Right cardiac atrium (tissue), 5 donors: ENCODE measurements around the gene BRD3OS. TPM values are rescaled to one million over a fixed set of nuclear protein-coding genes. Genes with fewer than 3 reads are reported as not detected.

Experiments used
- ATAC-seq, 2 donors: fragments of 200-7000 bp; cut with Tn5 transposase; one replicate each; pipeline versions ENCODE4 v1.8.0 to v1.9.1; 2020; ENCODE audit warnings: moderate library complexity in 2 of 2, mild to moderate bottlenecking in 1 of 2
- DNase-seq, 3 donors: peaks; one replicate each; pipeline ENCODE4 v3.0.0-alpha.2; 2020
- H3K27ac ChIP-seq: one replicate; pipeline ENCODE4 v1.5.1; 2013; ENCODE audit warnings: mild to moderate bottlenecking, low read length, control low read depth, moderate library complexity
- H3K27me3 ChIP-seq: one replicate; pipeline ENCODE4 v1.6.1; 2013; ENCODE audit not compliant: control insufficient read depth, insufficient read depth
- H3K4me1 ChIP-seq: one replicate; pipeline ENCODE4 v1.6.1; 2013; ENCODE audit warnings: low read length; ENCODE audit not compliant: control insufficient read depth, insufficient read depth
- H3K4me3 ChIP-seq: one replicate; pipeline ENCODE4 v1.5.1; 2013; ENCODE audit warnings: low read length, control low read depth
- H3K9me3 ChIP-seq: one replicate; pipeline ENCODE4 v1.6.1; 2013; ENCODE audit warnings: low read length; ENCODE audit not compliant: control insufficient read depth
- WGBS: extraction: QIAGEN DNeasy Blood & Tissue Kit; methylation state at CpG from one replicate; pipeline ENCODE4 v1.1.7; 2013; 5-methylcytosine and 5-hydroxymethylcytosine counted together
- intact Hi-C, 4 donors: fragments of 100-400 bp; cut with DNase I; formaldehyde crosslinking; loops; one replicate each; pipeline versions ENCODE4 v1.11.0 to v1.14.0; 2022 to 2023
- polyA plus RNA-seq: library from polyadenylated mRNA; stranded (reverse); fragments of 200-250 nt; gene quantifications from one replicate; pipeline ENCODE4 v1.2.3, GENCODE V29; 2013
- total RNA-seq, 4 donors: library from RNA; stranded (reverse); fragmentation: NEBNext Ultra II Directional; extraction: Animal tissue kit (Norgen Biotek cat#: 25700); gene quantifications; one replicate each; pipeline ENCODE4 v1.2.1, GENCODE V29; 2021
- donor health status: healthy with polysubstance abuse.
- donor health status: DM: no; HTN: yes; CAD: no.
- donor health status: DM: no; HTN: no; CAD: no.
- donor health status: DM: no; HTN: yes; CAD: no; lungs with severe emphysema.
- donor health status: DM: yes; HTN: yes; CAD: no.

The BRD3OS gene
- total and polyA plus RNA-seq, 5 donors, result 4.7 to 12.1 (median 10.8) TPM

- H3K4me1 ChIP-seq, result no peaks in the 10 kb centered on the region
- ATAC-seq, result no peak
- H3K9me3 ChIP-seq, result no peaks in the 10 kb centered on the region
- no peak for DNase-seq
- 55% methylated on average over 24 of the region's 24 CpGs for WGBS
- intact Hi-C loops, result no loop called here
- H3K27ac ChIP-seq, result no peak overlapping the region
- no peaks in the 10 kb centered on the region for H3K27me3 ChIP-seq
- no peak overlapping the region for H3K4me3 ChIP-seq
Measured at GRCh38 chr9:133996531-133997520, 28.5 kb upstream of the BRD3OS start.

GRCh38 chr9:133997584-133997983, 27.7 kb upstream of the BRD3OS start:
- no peak overlapping the region for H3K4me3 ChIP-seq
- no peaks in the 10 kb centered on the region for H3K27me3 ChIP-seq
- WGBS, result 86% methylated on average over 2 of the region's 2 CpGs
- intact Hi-C loops, result no loop called here
- H3K4me1 ChIP-seq, result no peaks in the 10 kb centered on the region
- DNase-seq (no peak), ATAC-seq (no peak)
- H3K27ac ChIP-seq, result no peak overlapping the region
- H3K9me3 ChIP-seq, result no peaks in the 10 kb centered on the region

- no peaks in the 10 kb centered on the region for H3K4me1 ChIP-seq
- DNase-seq, result no peak
- H3K9me3 ChIP-seq, result no peaks in the 10 kb centered on the region
- intact Hi-C loops, result no loop called here
- H3K27me3 ChIP-seq, result no peaks in the 10 kb centered on the region
- ATAC-seq, result no peak
- H3K27ac ChIP-seq, result no peak overlapping the region
- no peak overlapping the region for H3K4me3 ChIP-seq
- 98% methylated on average over 1 of the region's 1 CpG for WGBS
Measured at GRCh38 chr9:133998915-133999595, 26.2 kb upstream of the BRD3OS start.

- DNase-seq (no peak), ATAC-seq (no peak)
- intact Hi-C loops, result no loop called here
- Histone ChIP-seq H3K9me3 (no peaks in the 10 kb centered on the region), H3K4me3 (no peak overlapping the region), H3K4me1 (no peaks in the 10 kb centered on the region), H3K27me3 (no peaks in the 10 kb centered on the region), H3K27ac (no peak overlapping the region)
- WGBS, result 61% methylated on average over 6 of the region's 6 CpGs
Measured at GRCh38 chr9:133999851-134000265, 25.4 kb upstream of the BRD3OS start.

GRCh38 chr9:134002796-134003195, 22.5 kb upstream of the BRD3OS start:
- Histone ChIP-seq H3K27ac (no peak overlapping the region), H3K27me3 (no peaks in the 10 kb centered on the region), H3K9me3 (no peaks in the 10 kb centered on the region), H3K4me3 (no peak overlapping the region), H3K4me1 (no peaks in the 10 kb centered on the region)
- DNase-seq (no peak), ATAC-seq (no peak)
- 89% methylated on average over 2 of the region's 2 CpGs for WGBS
- intact Hi-C loops, result no loop called here

GRCh38 chr9:134003237-134003636, 22.0 kb upstream of the BRD3OS start:
- H3K9me3 ChIP-seq, result no peaks in the 10 kb centered on the region
- H3K27ac ChIP-seq, result no peak overlapping the region
- no peaks in the 10 kb centered on the region for H3K4me1 ChIP-seq
- intact Hi-C loops, result no loop called here
- WGBS, result 91% methylated on average over 2 of the region's 2 CpGs
- no peak for ATAC-seq
- DNase-seq, result no peak
- no peaks in the 10 kb centered on the region for H3K27me3 ChIP-seq
- no peak overlapping the region for H3K4me3 ChIP-seq

GRCh38 chr9:134004131-134004873, 21.0 kb upstream of the BRD3OS start:
- no peak overlapping the region for H3K4me3 ChIP-seq
- no peak for ATAC-seq
- intact Hi-C loops, result no loop called here
- H3K27me3 ChIP-seq, result no peaks in the 10 kb centered on the region
- H3K9me3 ChIP-seq, result no peaks in the 10 kb centered on the region
- no peaks in the 10 kb centered on the region for H3K4me1 ChIP-seq
- no peak overlapping the region for H3K27ac ChIP-seq
- no peak for DNase-seq
- 62% methylated on average over 20 of the region's 20 CpGs for WGBS

GRCh38 chr9:134004881-134005280, 20.4 kb upstream of the BRD3OS start:
- no peaks in the 10 kb centered on the region for H3K9me3 ChIP-seq
- DNase-seq, result no peak
- no peaks in the 10 kb centered on the region for H3K27me3 ChIP-seq
- no peak overlapping the region for H3K27ac ChIP-seq
- no peaks in the 10 kb centered on the region for H3K4me1 ChIP-seq
- ATAC-seq, result no peak
- H3K4me3 ChIP-seq, result no peak overlapping the region
- intact Hi-C loops, result no loop called here
- 83% methylated on average over 14 of the region's 14 CpGs for WGBS

- intact Hi-C loops, result no loop called here
- Histone ChIP-seq H3K9me3 (no peaks in the 10 kb centered on the region), H3K27me3 (no peaks in the 10 kb centered on the region), H3K27ac (no peak overlapping the region), H3K4me1 (no peaks in the 10 kb centered on the region), H3K4me3 (no peak overlapping the region)
- no peak for DNase-seq
- 90% methylated on average over 8 of the region's 8 CpGs for WGBS
- ATAC-seq, result no peak
Measured at GRCh38 chr9:134005381-134005780, 19.9 kb upstream of the BRD3OS start.

GRCh38 chr9:134007150-134007549, 18.1 kb upstream of the BRD3OS start:
- Histone ChIP-seq H3K4me1 (peaks cover 4% of the 10 kb centered on the region), H3K27me3 (no peaks in the 10 kb centered on the region), H3K27ac (no peak overlapping the region), H3K9me3 (no peaks in the 10 kb centered on the region), H3K4me3 (no peak overlapping the region)
- intact Hi-C loops, result no loop called here
- no peak for DNase-seq
- ATAC-seq, result no peak
- WGBS, result 34% methylated on average over 6 of the region's 6 CpGs

- no peaks in the 10 kb centered on the region for H3K9me3 ChIP-seq
- ATAC-seq, result no peak
- no peak for DNase-seq
- intact Hi-C loops, result no loop called here
- H3K4me3 ChIP-seq, result no peak overlapping the region
- no peaks in the 10 kb centered on the region for H3K27me3 ChIP-seq
- no peak overlapping the region for H3K27ac ChIP-seq
- peaks cover 4% of the 10 kb centered on the region for H3K4me1 ChIP-seq
- WGBS, result 75% methylated on average over 9 of the region's 9 CpGs
Measured at GRCh38 chr9:134007571-134007970, 17.7 kb upstream of the BRD3OS start.
